ENCODE results near the gene SYP. TPM values are rescaled to one million over a fixed set of nuclear protein-coding genes. Genes with fewer than 3 reads are reported as not detected.

The SYP gene
- total RNA-seq, 4 donors from 2014 or later, result 2.9 to 10.5 (median 5.4) TPM

GRCh38 chrX:49238735-49239134, 38.7 kb upstream of the SYP start:
- Histone ChIP-seq H3K27me3 (peaks cover 5% of the 10 kb centered on the region), H3K4me1 (peaks cover 0 to 21% (median 0%) of the 10 kb centered on the region in 3 donors), H3K36me3 (peaks cover 0 to 23% of the 10 kb centered on the region in 2 donors), H3K4me3 (no peak overlapping the region), H3K27ac (no peak overlapping the region), H3K9me3 (no peaks in the 10 kb centered on the region)
- 60% methylated on average over 1 of the region's 7 CpGs; no CpG with 5 or more reads in 1 of the 2 donors for WGBS, 2 donors (ENCODE audit: low coverage in 1 of 2)
- ATAC-seq, result no peak
- no peak for TF ChIP-seq POLR2A (IDR thresholded peaks at IDR 0.05)

GRCh38 chrX:49237060-49237459, 37.1 kb upstream of the SYP start:
- no peak for TF ChIP-seq POLR2A (IDR thresholded peaks at IDR 0.05)
- TF ChIP-seq EP300 (IDR thresholded peaks at IDR 0.05), result no peak
- TF ChIP-seq POLR2AphosphoS5 (IDR thresholded peaks at IDR 0.05), result no peak
- TF ChIP-seq, protein P1, sequence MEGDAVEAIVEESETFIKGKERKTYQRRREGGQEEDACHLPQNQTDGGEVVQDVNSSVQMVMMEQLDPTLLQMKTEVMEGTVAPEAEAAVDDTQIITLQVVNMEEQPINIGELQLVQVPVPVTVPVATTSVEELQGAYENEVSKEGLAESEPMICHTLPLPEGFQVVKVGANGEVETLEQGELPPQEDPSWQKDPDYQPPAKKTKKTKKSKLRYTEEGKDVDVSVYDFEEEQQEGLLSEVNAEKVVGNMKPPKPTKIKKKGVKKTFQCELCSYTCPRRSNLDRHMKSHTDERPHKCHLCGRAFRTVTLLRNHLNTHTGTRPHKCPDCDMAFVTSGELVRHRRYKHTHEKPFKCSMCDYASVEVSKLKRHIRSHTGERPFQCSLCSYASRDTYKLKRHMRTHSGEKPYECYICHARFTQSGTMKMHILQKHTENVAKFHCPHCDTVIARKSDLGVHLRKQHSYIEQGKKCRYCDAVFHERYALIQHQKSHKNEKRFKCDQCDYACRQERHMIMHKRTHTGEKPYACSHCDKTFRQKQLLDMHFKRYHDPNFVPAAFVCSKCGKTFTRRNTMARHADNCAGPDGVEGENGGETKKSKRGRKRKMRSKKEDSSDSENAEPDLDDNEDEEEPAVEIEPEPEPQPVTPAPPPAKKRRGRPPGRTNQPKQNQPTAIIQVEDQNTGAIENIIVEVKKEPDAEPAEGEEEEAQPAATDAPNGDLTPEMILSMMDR (IDR thresholded peaks at IDR 0.05), result no peak
- ATAC-seq, result no peak
- WGBS, 2 donors (ENCODE audit: low coverage in 1 of 2), result 94% methylated on average over 2 of the region's 9 CpGs; no CpG with 5 or more reads in 1 of the 2 donors

GRCh38 chrX:49233887-49234555, 34.0 kb upstream of the SYP start:
- ATAC-seq, result no peak

More at GRCh38 chrX:49237060-49237459, 37.1 kb upstream of the SYP start:
- Histone ChIP-seq H3K9me3 (no peaks in the 10 kb centered on the region), H3K4me3 (no peak overlapping the region), H3K27ac (no peak overlapping the region), H3K4me1 (peaks cover 0 to 21% (median 0%) of the 10 kb centered on the region in 3 donors), H3K27me3 (peaks cover 5% of the 10 kb centered on the region), H3K36me3 (peaks cover 0 to 6% of the 10 kb centered on the region in 2 donors)

DNA sequence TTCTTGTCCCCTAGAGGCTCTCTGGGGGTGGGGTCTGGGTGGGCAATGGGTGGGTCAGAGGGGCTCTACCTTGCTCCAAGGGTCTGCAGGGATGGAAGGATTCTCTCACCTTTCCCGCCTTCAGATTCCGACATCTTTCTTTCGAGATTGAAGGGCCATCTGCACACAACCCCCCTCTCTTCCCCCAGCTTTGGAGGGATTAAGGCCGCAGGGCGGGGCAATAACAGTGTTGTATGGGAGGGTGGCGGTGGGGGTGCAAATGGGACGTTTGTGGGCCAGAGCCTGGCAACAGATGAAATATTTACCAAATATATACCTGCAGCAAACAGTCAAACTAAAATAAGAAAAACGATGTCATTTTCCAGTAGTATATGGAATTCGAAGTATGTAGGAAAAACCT, 33.2 kb upstream of the SYP start, which contains the start of gene CACNA1F:
Gene CACNA1F (minus strand): TSS at position 165 of the 400 bp plus-strand sequence. CDS start 31 bp downstream, at position 134.
- TF ChIP-seq POLR2A (IDR thresholded peaks at IDR 0.05), result no peak
- no peak for TF ChIP-seq EP300 (IDR thresholded peaks at IDR 0.05)
- TF ChIP-seq, protein P1 (IDR thresholded peaks at IDR 0.05), result no peak
- no peak for TF ChIP-seq POLR2AphosphoS5 (IDR thresholded peaks at IDR 0.05)
- Histone ChIP-seq H3K9me3 (no peaks in the 10 kb centered on the region), H3K36me3 (no peaks in the 10 kb centered on the region), H3K4me1 (peaks cover 0 to 22% (median 0%) of the 10 kb centered on the region in 3 donors), H3K4me3 (no peak within 1 kb of the TSS), H3K27ac (no peak within 1 kb of the TSS), H3K27me3 (peaks cover 15% of the 10 kb centered on the region)
- WGBS, 2 donors (ENCODE audit: low coverage in 1 of 2), result 63 to 75% methylated on average over 2 of the region's 9 CpGs
- ATAC-seq, result no peak

More at GRCh38 chrX:49233887-49234555, 34.0 kb upstream of the SYP start:
- Histone ChIP-seq H3K9me3 (no peaks in the 10 kb centered on the region), H3K4me3 (no peak overlapping the region), H3K4me1 (peaks cover 0 to 22% (median 0%) of the 10 kb centered on the region in 3 donors), H3K36me3 (no peaks in the 10 kb centered on the region), H3K27ac (no peak overlapping the region), H3K27me3 (peaks cover 15% of the 10 kb centered on the region)
- WGBS, 2 donors (ENCODE audit: low coverage in 1 of 2), result no CpG with 5 or more reads among the region's 56 CpGs
- TF ChIP-seq POLR2AphosphoS5 (IDR thresholded peaks at IDR 0.05) (no peak), POLR2A (IDR thresholded peaks at IDR 0.05) (no peak), EP300 (IDR thresholded peaks at IDR 0.05) (no peak)
- TF ChIP-seq, protein P1 (IDR thresholded peaks at IDR 0.05), result no peak

- H3K9me3 ChIP-seq, result no peaks in the 10 kb centered on the region
These were observed 32.5 kb upstream of the SYP start for GRCh38 chrX:49232525-49232924.

More at GRCh38 chrX:49232525-49232924, 32.5 kb upstream of the SYP start:
- Histone ChIP-seq H3K4me3 (no peak overlapping the region), H3K27me3 (peaks cover 15% of the 10 kb centered on the region), H3K4me1 (peaks cover 0 to 22% (median 0%) of the 10 kb centered on the region in 3 donors), H3K36me3 (no peaks in the 10 kb centered on the region), H3K27ac (no peak overlapping the region)
- no peak for ATAC-seq
- TF ChIP-seq, protein P1 (IDR thresholded peaks at IDR 0.05), result no peak
- WGBS, 2 donors (ENCODE audit: low coverage in 1 of 2), result 80 to 91% methylated on average over 1 of the region's 2 CpGs
